Activated naive CD8-positive, alpha-beta T cell treated with anti-CD3 and anti-CD28 coated beads, Interleukin-2, amount 50 U/mL, for 16 hours (primary cell): ENCODE measurements around the gene SLC51B.
"Not testable (repeated sequence)": the region's sequence is repeated elsewhere in the genome, so short reads cannot be mapped to it uniquely, and the experiment has no call there.

ENCODE experiments used
- DNase-seq: peaks from one replicate; pipeline ENCODE4 v3.0.0-alpha.2; 2020; ENCODE audit warnings: low read depth, low spot score

The SLC51B gene

GRCh38 chr15:65099336-65099735 lies 54.1 kb downstream of the SLC51B start:
- no peak for DNase-seq

- DNase-seq: not testable (repeated sequence)
Measured at GRCh38 chr15:65099801-65100200, 54.6 kb downstream of the SLC51B start.

DNA sequence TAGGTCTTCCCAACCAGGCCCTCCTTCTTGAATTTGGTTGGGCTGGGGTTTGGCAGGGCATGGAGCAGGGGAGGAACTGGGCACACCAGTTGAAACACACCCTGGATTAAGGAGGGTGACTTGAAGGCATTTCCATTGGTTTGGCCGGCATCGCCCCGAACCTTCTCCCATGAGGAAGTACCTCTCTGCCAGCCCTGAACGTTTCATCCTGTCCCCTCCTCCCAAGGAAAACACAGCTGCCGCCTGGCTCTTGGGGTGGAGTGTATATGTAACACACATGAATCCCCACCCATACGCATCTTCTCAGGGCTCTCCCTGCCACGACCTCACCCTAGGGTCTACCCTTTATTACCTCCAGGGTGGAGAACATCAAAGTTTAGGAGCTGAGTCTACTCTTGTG lies 55.3 kb downstream of the SLC51B start:
- no peak for DNase-seq

- no peak for DNase-seq
Measured at GRCh38 chr15:65101411-65101890, 56.3 kb downstream of the SLC51B start.

DNA sequence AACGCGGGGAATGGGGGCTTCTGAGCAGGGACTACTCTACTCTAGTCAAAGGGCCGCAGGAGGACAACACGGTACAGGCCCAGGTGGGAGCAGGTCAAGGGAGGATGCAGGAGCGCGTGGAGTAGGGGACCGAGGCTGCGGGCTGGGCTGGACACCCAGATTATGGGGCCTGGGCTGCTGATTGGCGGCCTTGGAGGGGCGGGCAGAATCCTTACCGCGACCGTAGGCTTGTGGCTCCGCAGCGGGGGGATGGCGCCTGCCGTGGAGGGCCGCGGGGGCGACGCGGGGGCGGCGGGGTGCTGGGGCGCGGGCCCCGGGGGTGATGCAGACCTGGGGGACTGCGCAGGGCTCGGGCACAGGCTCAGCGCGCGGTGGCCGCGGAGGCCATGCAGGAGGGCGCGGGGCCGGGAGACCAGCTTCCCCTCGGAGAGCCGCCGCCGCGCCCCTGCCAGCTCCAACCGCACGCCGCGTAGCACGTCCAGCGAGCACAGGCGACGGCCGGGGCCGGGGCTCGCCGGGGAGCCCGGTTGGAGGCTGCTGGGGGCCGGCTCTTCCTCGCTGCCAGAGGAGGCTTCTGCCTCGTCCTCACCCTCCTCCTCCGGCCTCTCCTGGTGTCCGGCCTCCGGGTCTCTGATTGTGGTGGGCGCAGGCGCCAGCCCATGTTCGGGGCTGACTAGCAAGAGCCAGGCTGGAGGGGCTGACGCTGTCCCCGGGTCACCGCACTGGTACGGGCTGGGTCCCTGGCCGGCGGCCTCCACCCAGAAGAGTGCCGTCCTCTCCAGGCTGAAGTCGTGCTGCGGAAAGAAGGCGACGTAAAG lies 56.9 kb downstream of the SLC51B start:
- DNase-seq: no peak

DNA sequence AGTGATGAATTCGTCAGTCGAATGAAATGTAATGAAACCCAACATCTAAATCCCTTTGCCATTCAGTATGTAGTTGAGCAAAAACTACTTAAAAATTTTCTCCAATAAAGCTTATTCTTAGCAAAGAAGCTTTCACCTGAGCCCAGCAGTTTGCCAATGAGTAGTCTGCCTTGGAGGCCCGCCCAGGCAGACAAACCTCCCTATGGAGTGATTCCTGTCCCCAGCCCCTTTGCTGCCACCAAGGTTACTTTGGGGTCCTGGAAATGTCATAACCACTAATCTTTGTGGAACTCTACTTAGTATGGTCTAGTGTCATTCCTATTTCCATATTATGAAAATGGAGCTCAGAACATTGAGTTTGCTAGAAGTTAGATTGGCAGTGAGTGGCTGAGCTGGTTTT lies 57.7 kb downstream of the SLC51B start:
- no peak for DNase-seq
